AG10803 (cell line): ENCODE results near the gene TBXAS1.
"Not testable (repeated sequence)": the region's sequence is repeated elsewhere in the genome, so short reads cannot be mapped to it uniquely, and the experiment has no call there.

ENCODE experiments used
- DNase-seq: peaks from one replicate; pipeline ENCODE4 v3.0.0; 2010; ENCODE audit warnings: low read depth
- H3K4me3 ChIP-seq: 2 replicates; pipeline ENCODE4 v1.5.1; 2011; ENCODE audit warnings: mild to moderate bottlenecking, low read length, control low read depth
- TF ChIP-seq, protein P1 (sequence below): conservative IDR thresholded peaks from 2 replicates; pipeline ENCODE4 v1.5.1; 2011; ENCODE audit warnings: mild to moderate bottlenecking, low read length, control low read depth, inconsistent platforms

The TBXAS1 gene

DNA sequence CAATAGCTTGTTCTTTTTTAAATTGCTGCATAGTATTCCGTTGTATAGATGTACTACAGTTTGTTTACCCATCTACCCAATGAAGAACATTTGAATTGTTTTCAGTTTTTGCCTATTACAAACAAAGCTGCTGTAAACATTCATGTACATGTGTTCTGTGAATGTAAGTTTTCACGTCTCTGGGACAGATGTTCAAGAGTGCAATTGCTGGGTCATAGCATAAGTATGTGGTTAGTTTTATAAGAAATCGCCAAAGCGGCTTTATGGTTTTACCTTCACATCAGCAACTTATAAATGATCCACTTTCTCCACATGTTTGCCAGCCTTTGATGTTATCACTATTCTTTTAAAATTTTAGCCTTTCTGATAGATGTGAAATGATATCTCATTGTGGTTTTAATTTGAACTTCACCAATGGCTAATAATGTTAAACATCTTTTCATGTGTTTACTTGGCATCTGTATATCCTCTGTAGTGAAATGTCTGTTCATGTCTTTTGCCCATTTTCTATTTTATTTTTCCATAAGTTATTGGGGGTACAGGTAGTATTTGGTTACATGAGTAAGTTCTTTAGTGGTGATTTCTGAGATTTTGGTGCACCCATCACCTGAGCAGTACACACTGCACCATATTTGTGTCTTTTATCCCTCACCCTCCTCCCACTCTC is 73.5 kb downstream of the TBXAS1 start:
- DNase-seq, result peak; percentile 52
- TF ChIP-seq, protein P1, sequence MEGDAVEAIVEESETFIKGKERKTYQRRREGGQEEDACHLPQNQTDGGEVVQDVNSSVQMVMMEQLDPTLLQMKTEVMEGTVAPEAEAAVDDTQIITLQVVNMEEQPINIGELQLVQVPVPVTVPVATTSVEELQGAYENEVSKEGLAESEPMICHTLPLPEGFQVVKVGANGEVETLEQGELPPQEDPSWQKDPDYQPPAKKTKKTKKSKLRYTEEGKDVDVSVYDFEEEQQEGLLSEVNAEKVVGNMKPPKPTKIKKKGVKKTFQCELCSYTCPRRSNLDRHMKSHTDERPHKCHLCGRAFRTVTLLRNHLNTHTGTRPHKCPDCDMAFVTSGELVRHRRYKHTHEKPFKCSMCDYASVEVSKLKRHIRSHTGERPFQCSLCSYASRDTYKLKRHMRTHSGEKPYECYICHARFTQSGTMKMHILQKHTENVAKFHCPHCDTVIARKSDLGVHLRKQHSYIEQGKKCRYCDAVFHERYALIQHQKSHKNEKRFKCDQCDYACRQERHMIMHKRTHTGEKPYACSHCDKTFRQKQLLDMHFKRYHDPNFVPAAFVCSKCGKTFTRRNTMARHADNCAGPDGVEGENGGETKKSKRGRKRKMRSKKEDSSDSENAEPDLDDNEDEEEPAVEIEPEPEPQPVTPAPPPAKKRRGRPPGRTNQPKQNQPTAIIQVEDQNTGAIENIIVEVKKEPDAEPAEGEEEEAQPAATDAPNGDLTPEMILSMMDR, result no peak
- H3K4me3 ChIP-seq, result no peak overlapping the region

DNA sequence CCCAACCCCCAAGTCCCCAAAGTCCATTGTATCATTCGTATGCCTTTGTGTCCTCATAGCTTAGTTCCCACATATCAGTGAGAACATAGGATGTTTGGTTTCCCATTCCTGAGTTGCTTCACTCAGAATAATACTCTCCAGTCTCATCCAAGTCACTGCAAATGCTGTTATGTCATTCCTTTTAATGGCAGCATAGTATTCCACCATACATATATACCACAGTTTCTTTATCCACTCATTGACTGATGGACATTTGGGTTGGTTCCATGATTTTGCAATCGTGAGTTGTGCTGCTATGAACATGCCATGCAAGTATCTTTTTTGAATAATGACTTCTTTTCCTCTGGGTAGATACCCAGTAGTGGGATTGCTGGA is 74.0 kb downstream of the TBXAS1 start:
- not testable (repeated sequence) for DNase-seq, H3K4me3 ChIP-seq

DNA sequence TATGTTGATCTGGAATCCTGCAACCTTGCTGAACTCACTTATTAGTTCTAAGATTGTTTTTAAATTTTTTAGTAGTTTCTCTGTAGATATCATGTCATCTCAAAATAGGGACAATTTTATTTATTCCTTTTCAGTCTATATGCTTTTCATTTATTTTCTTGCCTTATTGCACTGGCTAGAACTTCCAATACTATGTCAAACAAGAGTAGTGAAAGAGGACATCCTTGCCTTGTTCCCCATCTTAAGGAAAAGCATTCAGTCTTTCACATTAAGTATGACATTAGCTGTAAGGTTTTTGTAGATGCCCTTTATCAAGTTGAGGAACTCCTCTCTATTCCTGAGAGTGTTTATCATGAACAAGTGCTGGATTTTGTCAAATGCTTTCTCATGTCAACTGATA is 77.8 kb downstream of the TBXAS1 start:
- no peak for DNase-seq
- H3K4me3 ChIP-seq, result no peak overlapping the region
- TF ChIP-seq, protein P1, result no peak

DNA sequence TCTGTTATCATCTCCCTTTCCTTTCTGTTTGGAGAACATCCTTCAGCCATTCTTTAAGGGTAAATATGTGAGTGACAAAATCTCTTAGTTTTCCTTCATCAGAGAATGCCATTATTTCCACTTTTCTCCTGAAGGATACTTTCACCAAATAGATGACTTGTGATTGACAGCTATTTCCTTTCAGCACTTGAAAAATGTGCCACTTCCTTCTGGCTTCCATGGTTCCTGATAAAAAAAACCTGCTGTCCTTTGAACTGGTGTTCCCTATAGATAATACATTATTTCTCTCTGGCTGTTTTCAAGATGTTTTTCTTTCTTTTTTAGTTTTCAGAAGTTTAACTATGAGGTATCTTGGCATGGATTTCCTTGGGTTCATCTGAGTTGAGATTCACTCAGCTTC is 79.7 kb downstream of the TBXAS1 start:
- H3K4me3 ChIP-seq, result no peak overlapping the region
- TF ChIP-seq, protein P1, result no peak
- DNase-seq, result no peak

DNA sequence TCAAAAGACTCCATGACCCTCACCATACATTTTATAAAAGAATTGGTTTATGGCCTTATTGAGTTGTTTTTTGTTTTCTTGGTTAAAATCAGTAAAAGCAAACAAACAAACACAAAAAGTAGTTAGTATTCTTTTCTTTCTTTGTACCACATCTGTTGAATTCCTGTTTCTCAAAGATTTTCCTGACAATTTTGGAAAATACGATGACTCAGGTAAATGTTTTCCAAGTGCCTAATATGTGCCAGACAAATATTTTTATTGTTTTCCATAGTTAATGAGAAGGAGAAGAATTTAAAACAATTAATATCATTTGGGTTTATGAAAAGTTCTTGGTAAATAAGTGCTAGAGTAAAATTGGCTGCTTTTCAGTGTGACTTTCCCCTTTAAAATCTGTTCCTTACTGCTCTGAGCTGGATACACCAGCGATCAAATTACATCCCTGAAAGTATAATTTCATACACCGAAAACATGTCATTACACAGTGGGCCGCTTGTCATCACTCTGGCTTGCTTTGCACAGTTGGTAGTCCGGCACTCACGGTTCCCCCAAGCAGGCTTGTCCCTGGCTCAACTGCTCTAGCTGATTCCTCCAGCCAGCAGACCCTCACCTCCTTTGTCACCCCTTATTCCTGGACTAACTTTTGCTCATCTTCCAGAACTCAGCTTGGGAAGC is 80.5 kb downstream of the TBXAS1 start:
- TF ChIP-seq, protein P1, result no peak
- H3K4me3 ChIP-seq, result no peak overlapping the region
- DNase-seq, result peak; percentile 46

DNA sequence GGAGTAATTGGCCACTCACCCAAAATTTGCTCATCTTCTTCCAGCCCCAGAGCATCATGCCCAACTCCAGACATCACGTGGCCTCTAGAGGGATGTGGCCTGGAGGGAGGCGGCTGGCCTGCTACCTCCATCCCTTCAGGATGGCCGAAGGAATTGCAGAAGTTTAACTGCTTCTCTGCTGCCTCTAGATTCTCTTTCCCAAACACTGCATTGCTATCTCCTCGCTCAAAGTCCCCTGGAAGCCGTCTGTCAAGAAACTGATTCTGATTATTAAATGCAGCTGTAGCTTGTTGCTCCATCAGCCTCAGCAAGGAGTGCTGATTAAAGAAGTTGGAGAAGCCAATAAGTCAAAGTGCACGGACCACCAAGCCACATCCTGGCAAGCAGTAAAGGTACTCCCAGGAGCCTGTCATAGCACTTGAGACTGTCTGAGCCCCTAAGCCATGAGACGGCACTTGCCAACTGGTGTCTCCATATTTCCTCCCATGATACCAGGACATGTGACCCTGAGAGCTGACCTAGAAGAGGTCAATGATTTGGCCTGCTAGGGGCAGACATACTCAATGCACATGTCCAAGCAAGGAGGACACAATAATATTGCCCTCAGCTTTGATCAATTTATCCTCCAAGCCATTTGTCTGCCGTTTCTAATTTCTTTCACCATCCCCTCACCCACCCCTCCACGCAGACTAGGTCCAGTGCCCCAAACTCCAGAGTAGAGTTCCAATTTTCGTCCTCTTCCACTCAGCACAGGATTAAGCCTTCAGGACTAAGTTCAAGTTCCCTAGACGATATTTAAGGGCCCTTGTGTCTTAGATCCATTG is 84.2 kb downstream of the TBXAS1 start:
- TF ChIP-seq, protein P1, result no peak
- H3K4me3 ChIP-seq, result no peak overlapping the region
- DNase-seq, result peak; percentile 36

DNA sequence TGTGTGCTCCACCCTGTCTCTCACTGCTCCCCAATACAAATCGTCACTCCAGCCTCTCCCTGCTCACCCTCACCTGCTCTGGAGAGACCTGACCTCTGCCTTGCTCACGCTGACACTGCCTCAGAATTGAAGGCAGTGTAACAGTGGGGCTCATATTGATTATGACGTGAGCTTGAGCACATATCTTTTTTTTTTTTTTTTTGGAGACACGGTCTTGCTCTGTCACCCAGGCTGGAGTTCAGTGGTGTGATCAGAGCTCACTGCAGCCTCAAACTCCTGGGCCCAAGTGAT is 84.7 kb downstream of the TBXAS1 start:
- TF ChIP-seq, protein P1, result no peak
- H3K4me3 ChIP-seq, result no peak overlapping the region
- no peak for DNase-seq
